Progenitor cell of endocrine pancreas (in vitro differentiated cells): Measurements from ENCODE around the gene KRTAP19-7. TPM values are rescaled to one million over a fixed set of nuclear protein-coding genes. Genes with fewer than 3 reads are reported as not detected.

ENCODE experiments used
- DNase-seq: peaks from one replicate; pipeline ENCODE4 v3.0.0; 2021; ENCODE audit warnings: low spot score; ENCODE audit not compliant: unreplicated experiment
- H3K27ac Mint-ChIP-seq: 2 replicates; pipeline ENCODE4 v1.8.0; 2021; ENCODE audit warnings: mild to moderate bottlenecking, moderate library complexity, mixed read lengths
- H3K27me3 Mint-ChIP-seq: 2 replicates; pipeline ENCODE4 v1.8.0; 2021; ENCODE audit warnings: mixed read lengths
- H3K36me3 Mint-ChIP-seq: 2 replicates; pipeline ENCODE4 v1.8.0; 2022; ENCODE audit warnings: mixed read lengths; ENCODE audit not compliant: insufficient read depth
- H3K4me1 Mint-ChIP-seq: 2 replicates; pipeline ENCODE4 v1.8.0; 2021; ENCODE audit warnings: low read depth, mixed read lengths
- H3K4me3 Mint-ChIP-seq: 2 replicates; pipeline ENCODE4 v1.8.0; 2021; ENCODE audit warnings: low read depth, mild to moderate bottlenecking, moderate library complexity, mixed read lengths
- H3K9me3 Mint-ChIP-seq: 2 replicates; pipeline ENCODE4 v1.8.0; 2021; ENCODE audit warnings: low read depth, mixed read lengths
- total RNA-seq: library from RNA; stranded (reverse); gene quantifications from 2 replicates; pipeline ENCODE4 v1.2.1, GENCODE V29; 2021
- TF ChIP-seq, protein P1 (sequence below): fragments of 200-600 bp; sonication (generic); IDR thresholded peaks from one replicate; pipeline ENCODE4 v1.5.0; 2021; ENCODE audit warnings: antibody characterized with exemption, mild to moderate bottlenecking; ENCODE audit not compliant: unreplicated experiment

The KRTAP19-7 gene
- total RNA-seq, 1 donor from 2014 or later: not detected

DNA sequence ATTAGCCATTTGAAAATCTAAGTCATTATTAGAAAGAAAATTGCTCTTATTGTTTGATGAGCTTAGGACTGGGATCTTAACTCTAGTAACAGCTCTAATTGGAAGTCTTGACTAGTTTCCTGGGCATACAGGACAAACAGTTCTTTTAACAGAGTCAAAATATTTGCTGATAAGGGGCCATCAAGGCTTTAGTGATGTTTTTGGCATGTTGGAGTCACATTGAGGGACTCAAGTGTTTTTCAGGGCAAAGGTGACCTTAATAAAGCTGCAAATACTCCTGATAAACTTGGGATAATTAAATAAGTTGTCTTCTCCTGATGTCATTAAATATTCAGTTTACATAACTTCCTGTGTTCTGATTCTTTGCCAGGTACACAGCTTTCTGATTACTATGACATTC, 6.5 kb upstream of the KRTAP19-7 start:
- Mint-ChIP-seq H3K27me3 (peaks cover 3% of the 10 kb centered on the region), H3K4me1 (no peaks in the 10 kb centered on the region), H3K36me3 (no peaks in the 10 kb centered on the region), H3K27ac (no peak overlapping the region), H3K9me3 (peaks cover 18% of the 10 kb centered on the region), H3K4me3 (no peak overlapping the region)
- TF ChIP-seq, protein P1, sequence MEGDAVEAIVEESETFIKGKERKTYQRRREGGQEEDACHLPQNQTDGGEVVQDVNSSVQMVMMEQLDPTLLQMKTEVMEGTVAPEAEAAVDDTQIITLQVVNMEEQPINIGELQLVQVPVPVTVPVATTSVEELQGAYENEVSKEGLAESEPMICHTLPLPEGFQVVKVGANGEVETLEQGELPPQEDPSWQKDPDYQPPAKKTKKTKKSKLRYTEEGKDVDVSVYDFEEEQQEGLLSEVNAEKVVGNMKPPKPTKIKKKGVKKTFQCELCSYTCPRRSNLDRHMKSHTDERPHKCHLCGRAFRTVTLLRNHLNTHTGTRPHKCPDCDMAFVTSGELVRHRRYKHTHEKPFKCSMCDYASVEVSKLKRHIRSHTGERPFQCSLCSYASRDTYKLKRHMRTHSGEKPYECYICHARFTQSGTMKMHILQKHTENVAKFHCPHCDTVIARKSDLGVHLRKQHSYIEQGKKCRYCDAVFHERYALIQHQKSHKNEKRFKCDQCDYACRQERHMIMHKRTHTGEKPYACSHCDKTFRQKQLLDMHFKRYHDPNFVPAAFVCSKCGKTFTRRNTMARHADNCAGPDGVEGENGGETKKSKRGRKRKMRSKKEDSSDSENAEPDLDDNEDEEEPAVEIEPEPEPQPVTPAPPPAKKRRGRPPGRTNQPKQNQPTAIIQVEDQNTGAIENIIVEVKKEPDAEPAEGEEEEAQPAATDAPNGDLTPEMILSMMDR: no peak
- no peak for DNase-seq

DNA sequence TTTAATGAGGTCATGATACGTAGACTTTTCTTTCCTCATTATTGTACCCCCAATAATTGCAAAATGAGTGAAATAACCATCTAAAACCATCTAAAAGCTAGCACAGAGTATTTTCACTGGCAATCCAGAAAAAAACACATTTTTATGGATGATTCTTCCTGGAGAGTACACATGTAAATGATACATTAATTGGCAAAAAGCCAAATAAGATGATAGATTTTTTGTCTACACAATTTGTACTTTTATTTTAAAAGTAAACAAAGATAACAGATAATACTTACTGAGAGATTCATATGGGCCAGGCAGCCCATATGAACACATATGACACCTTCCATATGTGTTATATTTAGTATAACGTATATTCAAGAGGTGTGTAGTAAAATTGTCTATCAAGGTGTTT, 2.5 kb upstream of the KRTAP19-7 start:
- Mint-ChIP-seq H3K9me3 (peaks cover 13% of the 10 kb centered on the region), H3K4me1 (no peaks in the 10 kb centered on the region), H3K27ac (no peak overlapping the region), H3K4me3 (no peak overlapping the region), H3K27me3 (no peaks in the 10 kb centered on the region), H3K36me3 (no peaks in the 10 kb centered on the region)
- TF ChIP-seq, protein P1: no peak
- DNase-seq: no peak

DNA sequence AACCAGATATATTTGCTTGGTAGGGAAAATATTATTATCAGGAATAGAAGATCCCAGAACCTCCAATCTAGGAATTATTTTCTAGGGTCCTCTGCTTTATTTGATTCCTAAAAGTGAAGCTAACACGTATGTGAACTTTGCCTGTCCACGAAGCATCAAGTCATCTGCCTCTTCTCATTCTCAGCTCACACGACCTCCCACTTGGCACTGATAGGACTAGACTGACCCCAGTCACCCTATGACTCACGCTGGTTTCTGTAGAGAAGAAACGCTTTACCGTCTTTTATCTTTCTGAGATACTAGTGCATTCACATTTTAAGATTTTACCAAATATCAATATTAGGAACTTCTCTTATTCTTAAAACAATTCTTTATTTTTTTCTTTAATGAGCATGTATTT, 2.0 kb upstream of the KRTAP19-7 start:
- Mint-ChIP-seq H3K4me3 (no peak overlapping the region), H3K4me1 (no peaks in the 10 kb centered on the region), H3K27me3 (no peaks in the 10 kb centered on the region), H3K27ac (no peak overlapping the region), H3K36me3 (no peaks in the 10 kb centered on the region), H3K9me3 (peaks cover 12% of the 10 kb centered on the region)
- DNase-seq: no peak
- TF ChIP-seq, protein P1: no peak

DNA sequence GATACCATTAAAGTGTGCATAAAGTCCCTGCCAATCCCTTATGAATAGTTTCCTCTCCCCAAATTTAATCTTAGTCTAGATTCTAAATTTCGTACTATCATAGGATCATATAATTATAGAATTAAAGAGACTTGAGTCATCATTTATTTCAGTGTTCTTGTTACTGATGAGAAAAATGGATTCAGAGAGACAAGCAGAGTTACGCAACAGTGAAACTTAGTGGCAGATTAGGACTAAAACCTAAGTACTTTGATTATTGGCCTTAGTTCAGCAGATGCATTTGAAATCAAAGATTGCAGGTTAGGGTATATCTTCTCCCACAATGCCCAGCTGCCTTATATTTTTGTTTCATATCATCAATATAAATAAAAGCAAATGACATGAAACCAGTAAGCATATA, 843 bp upstream of the KRTAP19-7 start:
- no peaks in the 10 kb centered on the region for H3K4me1 Mint-ChIP-seq
- H3K27ac Mint-ChIP-seq: no peak overlapping the region
- TF ChIP-seq, protein P1: no peak
- DNase-seq: no peak
- H3K9me3 Mint-ChIP-seq: peaks cover 12% of the 10 kb centered on the region
- no peaks in the 10 kb centered on the region for H3K36me3 Mint-ChIP-seq
- no peak overlapping the region for H3K4me3 Mint-ChIP-seq
- H3K27me3 Mint-ChIP-seq: no peaks in the 10 kb centered on the region

DNA sequence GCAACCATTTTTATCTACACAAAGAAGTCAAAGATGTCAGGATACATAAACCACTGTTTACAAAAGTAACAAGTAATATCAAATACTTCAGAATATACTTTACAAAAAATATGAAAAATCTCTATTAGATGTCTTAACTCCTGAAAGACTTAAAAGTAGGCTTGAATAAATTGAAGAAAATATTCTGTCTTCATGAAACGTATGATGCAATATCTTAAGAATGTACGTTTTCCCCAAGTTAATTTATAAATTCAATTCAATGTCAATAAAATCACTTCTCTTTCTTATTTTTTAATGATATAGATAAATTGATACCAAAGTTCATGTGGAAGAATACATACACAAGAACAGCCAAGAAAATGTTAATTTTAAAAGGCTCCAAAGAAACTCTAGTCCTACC, 6.0 kb downstream of the KRTAP19-7 start:
- Mint-ChIP-seq H3K36me3 (no peaks in the 10 kb centered on the region), H3K27ac (no peak overlapping the region), H3K4me3 (no peak overlapping the region), H3K4me1 (no peaks in the 10 kb centered on the region), H3K27me3 (no peaks in the 10 kb centered on the region), H3K9me3 (peaks cover 24% of the 10 kb centered on the region)
- DNase-seq: no peak
- TF ChIP-seq, protein P1: no peak
